Lung (tissue), 12 donors: ENCODE results near the gene LRRC4B. TPM values are rescaled to one million over a fixed set of nuclear protein-coding genes. Genes with fewer than 3 reads are reported as not detected.

Experiments
- ATAC-seq: fragments of 200-7000 bp; cut with Tn5 transposase; one replicate; pipeline ENCODE4 v1.9.1; 2020; ENCODE audit warnings: moderate number of reproducible peaks; ENCODE audit not compliant: insufficient read depth, low FRiP score
- DNase-seq, 3 donors: peaks; one replicate each; pipeline ENCODE4 v3.0.0-alpha.2; 2013 to 2017
- H3K27ac ChIP-seq, 2 donors: one replicate each; pipeline ENCODE4 v1.5.1; 2013; ENCODE audit warnings: mild to moderate bottlenecking in 2 of 2, moderate library complexity in 2 of 2, control low read depth in 1 of 2, inconsistent platforms in 1 of 2, low read depth in 1 of 2, low read length in 1 of 2
- H3K27me3 ChIP-seq, 3 donors: one replicate each; pipeline ENCODE4 v1.5.1; 2013; ENCODE audit warnings: low read length in 2 of 3; ENCODE audit not compliant: control insufficient read depth in 3 of 3, insufficient read depth in 3 of 3
- H3K36me3 ChIP-seq, 4 donors: one replicate each; pipeline ENCODE4 v1.5.1; 2013; ENCODE audit warnings: low read length in 4 of 4, mild to moderate bottlenecking in 1 of 4, moderate library complexity in 1 of 4; ENCODE audit not compliant: control insufficient read depth in 4 of 4, insufficient read depth in 4 of 4
- H3K4me1 ChIP-seq, 5 donors: one replicate each; pipeline ENCODE4 v1.5.1; 2013; ENCODE audit warnings: low read length in 5 of 5, mild to moderate bottlenecking in 2 of 5, moderate library complexity in 1 of 5; ENCODE audit not compliant: control insufficient read depth in 5 of 5, insufficient read depth in 5 of 5
- H3K4me3 ChIP-seq: one replicate; pipeline ENCODE4 v1.5.1; 2013; ENCODE audit warnings: mild to moderate bottlenecking, control low read depth, moderate library complexity
- H3K9ac ChIP-seq, 2 donors: one replicate each; pipeline ENCODE4 v1.5.1; 2013; ENCODE audit warnings: low read length in 2 of 2, control low read depth in 1 of 2; ENCODE audit not compliant: insufficient read depth in 1 of 2
- H3K9me3 ChIP-seq, 4 donors: one replicate each; pipeline ENCODE4 v1.5.1; 2013; ENCODE audit warnings: low read length in 3 of 4, mild to moderate bottlenecking in 1 of 4, moderate library complexity in 1 of 4; ENCODE audit not compliant: control insufficient read depth in 4 of 4, insufficient read depth in 3 of 4
- CTCF ChIP-seq: IDR thresholded peaks from 2 replicates; pipeline ENCODE4 v1.5.1; 2012; ENCODE audit warnings: mild to moderate bottlenecking; ENCODE audit errors: control extremely low read depth, extremely low read depth
- WGBS, 2 donors: extraction: QIAGEN DNeasy Blood & Tissue Kit; methylation state at CpG; one replicate each; pipeline ENCODE4 v1.1.7; 2013; 5-methylcytosine and 5-hydroxymethylcytosine counted together
- polyA plus RNA-seq, 2 donors: library from polyadenylated mRNA; stranded (reverse); fragments of 200-250 nt; gene quantifications; one replicate each; pipeline ENCODE4 v1.2.1, GENCODE V29; 2013
- total RNA-seq, 2 donors: library from RNA; depleted of rRNA in 1 of 2; stranded (reverse); fragments of >200 nt in 1 of 2; gene quantifications; one replicate each; pipeline ENCODE4 v1.2.1, GENCODE V29; 2014 to 2021
- donor health status: control.
- donor health status: control.
- donor health status: Bipolar disorder and iron deficiency.
- donor health status: healthy.
- donor health status: DM: yes; HTN: yes; CAD: no.

Gene LRRC4B
- total and polyA plus RNA-seq, 4 donors: 1.7 to 10.8 (median 2.7) TPM

- peaks cover 0 to 9% (median 0%) of the 10 kb centered on the region in 4 donors for H3K9me3 ChIP-seq
- no peak for DNase-seq
- 86 to 90% methylated on average over 10 of the region's 10 CpGs for WGBS, 2 donors
- no peak overlapping the region for H3K4me3 ChIP-seq
- H3K4me1 ChIP-seq: no peaks in the 10 kb centered on the region
- no peak overlapping the region for H3K27ac ChIP-seq
- no peak overlapping the region for H3K9ac ChIP-seq
- peaks cover 0 to 6% (median 0%) of the 10 kb centered on the region in 4 donors for H3K36me3 ChIP-seq
- no peak for TF ChIP-seq CTCF
- ATAC-seq: no peak
- no peaks in the 10 kb centered on the region for H3K27me3 ChIP-seq
These were observed 45.4 kb downstream of the LRRC4B start for GRCh38 chr19:50522881-50523280.

GRCh38 chr19:50520822-50521465 lies 47.3 kb downstream of the LRRC4B start:
- no peak overlapping the region for H3K9ac ChIP-seq
- H3K27ac ChIP-seq: no peak overlapping the region
- no peak for TF ChIP-seq CTCF
- H3K4me1 ChIP-seq: no peaks in the 10 kb centered on the region
- no peak overlapping the region for H3K4me3 ChIP-seq
- 87 to 90% methylated on average over 17 of the region's 17 CpGs for WGBS, 2 donors
- no peak for DNase-seq
- peaks cover 0 to 6% (median 0%) of the 10 kb centered on the region in 4 donors for H3K36me3 ChIP-seq
- H3K9me3 ChIP-seq: peaks cover 0 to 9% (median 0%) of the 10 kb centered on the region in 4 donors
- ATAC-seq: no peak
- H3K27me3 ChIP-seq: no peaks in the 10 kb centered on the region

- no peak overlapping the region for H3K27ac ChIP-seq
- no peak for DNase-seq
These were observed 49.1 kb downstream of the LRRC4B start for GRCh38 chr19:50519006-50519575.

More at GRCh38 chr19:50519006-50519575, 49.1 kb downstream of the LRRC4B start:
- no peak for ATAC-seq
- no peaks in the 10 kb centered on the region for H3K4me1 ChIP-seq
- no peak overlapping the region for H3K4me3 ChIP-seq
- H3K36me3 ChIP-seq: peaks cover 0 to 6% (median 0%) of the 10 kb centered on the region in 4 donors
- TF ChIP-seq CTCF: no peak
- no peak overlapping the region for H3K9ac ChIP-seq
- H3K27me3 ChIP-seq: no peaks in the 10 kb centered on the region
- WGBS, 2 donors: 96 to 97% methylated on average over 40 of the region's 40 CpGs
- H3K9me3 ChIP-seq: peaks cover 0 to 9% (median 0%) of the 10 kb centered on the region in 4 donors
